ENCODE measurements around the gene NPLOC4.

- TF ChIP-seq REST (IDR thresholded peaks at IDR 0.05; ENCODE audit: insufficient read depth in 1 of 2, low read depth in 2 of 2, low read length in 2 of 2), result no peak
- no peak for TF ChIP-seq POLR2AphosphoS5 (IDR thresholded peaks at IDR 0.05; ENCODE audit: low read depth, low read length)
- peak; percentile 58 for TF ChIP-seq FOXP2 (optimal IDR thresholded peaks at IDR 0.05; ENCODE audit: borderline replicate concordance, extremely low read depth, extremely low read length, insufficient read depth)
- TF ChIP-seq TAF1 (IDR thresholded peaks at IDR 0.05; ENCODE audit: borderline replicate concordance, insufficient read depth, low read length), result no peak
Measured at GRCh38 chr17:81514739-81515529, 122.0 kb downstream of the NPLOC4 start.
